Loucy (cell line): ENCODE measurements around the gene TRPM3.

ENCODE experiments used
- H2AFZ ChIP-seq: fragments of 200-600 bp; sonication (generic); 2 replicates; pipeline ENCODE4 v1.6.0; 2016; ENCODE audit warnings: antibody characterized with exemption, mild to moderate bottlenecking, low read length, moderate library complexity
- H3F3A ChIP-seq: fragments of 200-600 bp; 2 replicates; pipeline ENCODE4 v1.6.0; 2016; ENCODE audit warnings: antibody characterized with exemption, low read depth, mild to moderate bottlenecking
- H3K27me3 ChIP-seq: fragments of 200-600 bp; sonication (generic); 2 replicates; pipeline ENCODE4 v1.6.1; 2014; ENCODE audit warnings: low read length, mild to moderate bottlenecking; ENCODE audit not compliant: insufficient read depth, poor library complexity, severe bottlenecking
- H3K36me3 ChIP-seq: fragments of 200-600 bp; sonication (generic); 2 replicates; pipeline ENCODE4 v1.6.1; 2016; ENCODE audit warnings: low read length; ENCODE audit not compliant: insufficient read depth
- H3K4me1 ChIP-seq: fragments of 200-600 bp; sonication (generic); 2 replicates; pipeline ENCODE4 v1.5.1; 2014; ENCODE audit warnings: low read length, mild to moderate bottlenecking; ENCODE audit not compliant: insufficient read depth, poor library complexity, severe bottlenecking
- H3K4me2 ChIP-seq: fragments of 200-600 bp; sonication (generic); 2 replicates; pipeline ENCODE4 v1.6.0; 2014; ENCODE audit warnings: antibody characterized with exemption, low read length, low read depth, mild to moderate bottlenecking; ENCODE audit not compliant: poor library complexity, severe bottlenecking
- H3K4me3 ChIP-seq: fragments of 200-600 bp; sonication (generic); 2 replicates; pipeline ENCODE4 v1.5.1; 2014; ENCODE audit warnings: low read length, mild to moderate bottlenecking, mixed read lengths; ENCODE audit not compliant: poor library complexity, severe bottlenecking
- H3K79me2 ChIP-seq: fragments of 200-600 bp; sonication (generic); 2 replicates; pipeline ENCODE4 v1.6.1; 2014; ENCODE audit warnings: low read length; ENCODE audit not compliant: insufficient read depth
- H3K9ac ChIP-seq: fragments of 200-600 bp; sonication (generic); 2 replicates; pipeline ENCODE4 v1.6.0; 2014; ENCODE audit warnings: mild to moderate bottlenecking, low read depth, low read length, moderate library complexity; ENCODE audit not compliant: poor library complexity, severe bottlenecking
- H3K9me2 ChIP-seq: fragments of 200-600 bp; sonication (generic); replicated peaks from 2 replicates; pipeline ENCODE4 v1.6.1; 2016; ENCODE audit warnings: low read depth, low read length, mixed read lengths
- H3K9me3 ChIP-seq: fragments of 200-600 bp; sonication (generic); 2 replicates; pipeline ENCODE4 v1.6.1; 2014; ENCODE audit warnings: mild to moderate bottlenecking, antibody characterized with exemption, low read length, low read depth; ENCODE audit not compliant: insufficient read depth
- H4K20me1 ChIP-seq: fragments of 200-600 bp; sonication (generic); 2 replicates; pipeline ENCODE4 v1.6.0; 2014; ENCODE audit warnings: antibody characterized with exemption, low read length, mild to moderate bottlenecking; ENCODE audit not compliant: insufficient read depth, poor library complexity, severe bottlenecking
- EZH2phosphoT487 ChIP-seq: fragments of 200-600 bp; IDR thresholded peaks from 2 replicates; pipeline ENCODE4 v1.6.1; 2018; ENCODE audit warnings: antibody characterized with exemption, mild to moderate bottlenecking, moderate library complexity, borderline replicate concordance
- TF ChIP-seq, protein P1 (sequence below): fragments of 200-600 bp; sonication (generic); conservative IDR thresholded peaks from 2 replicates; pipeline ENCODE4 v1.5.1; 2014; ENCODE audit warnings: mild to moderate bottlenecking, antibody characterized with exemption, low read length

The TRPM3 gene

GRCh38 chr9:70485273-70485858 lies 636.1 kb downstream of the TRPM3 start:
- no peaks in the 10 kb centered on the region for H3K9me2 ChIP-seq
- H3K9ac ChIP-seq = no peak overlapping the region
- no peaks in the 10 kb centered on the region for H3K36me3 ChIP-seq
- no peaks in the 10 kb centered on the region for H3K9me3 ChIP-seq
- no peak for TF ChIP-seq EZH2phosphoT487
- TF ChIP-seq, protein P1, sequence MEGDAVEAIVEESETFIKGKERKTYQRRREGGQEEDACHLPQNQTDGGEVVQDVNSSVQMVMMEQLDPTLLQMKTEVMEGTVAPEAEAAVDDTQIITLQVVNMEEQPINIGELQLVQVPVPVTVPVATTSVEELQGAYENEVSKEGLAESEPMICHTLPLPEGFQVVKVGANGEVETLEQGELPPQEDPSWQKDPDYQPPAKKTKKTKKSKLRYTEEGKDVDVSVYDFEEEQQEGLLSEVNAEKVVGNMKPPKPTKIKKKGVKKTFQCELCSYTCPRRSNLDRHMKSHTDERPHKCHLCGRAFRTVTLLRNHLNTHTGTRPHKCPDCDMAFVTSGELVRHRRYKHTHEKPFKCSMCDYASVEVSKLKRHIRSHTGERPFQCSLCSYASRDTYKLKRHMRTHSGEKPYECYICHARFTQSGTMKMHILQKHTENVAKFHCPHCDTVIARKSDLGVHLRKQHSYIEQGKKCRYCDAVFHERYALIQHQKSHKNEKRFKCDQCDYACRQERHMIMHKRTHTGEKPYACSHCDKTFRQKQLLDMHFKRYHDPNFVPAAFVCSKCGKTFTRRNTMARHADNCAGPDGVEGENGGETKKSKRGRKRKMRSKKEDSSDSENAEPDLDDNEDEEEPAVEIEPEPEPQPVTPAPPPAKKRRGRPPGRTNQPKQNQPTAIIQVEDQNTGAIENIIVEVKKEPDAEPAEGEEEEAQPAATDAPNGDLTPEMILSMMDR = no peak
- H4K20me1 ChIP-seq = no peaks in the 10 kb centered on the region
- H3K4me3 ChIP-seq = no peak overlapping the region
- H3K4me2 ChIP-seq = no peak overlapping the region
- H3F3A ChIP-seq = no peaks in the 10 kb centered on the region
- no peaks in the 10 kb centered on the region for H3K79me2 ChIP-seq
- no peaks in the 10 kb centered on the region for H3K4me1 ChIP-seq
- H3K27me3 ChIP-seq = no peaks in the 10 kb centered on the region
- no peak overlapping the region for H2AFZ ChIP-seq

DNA sequence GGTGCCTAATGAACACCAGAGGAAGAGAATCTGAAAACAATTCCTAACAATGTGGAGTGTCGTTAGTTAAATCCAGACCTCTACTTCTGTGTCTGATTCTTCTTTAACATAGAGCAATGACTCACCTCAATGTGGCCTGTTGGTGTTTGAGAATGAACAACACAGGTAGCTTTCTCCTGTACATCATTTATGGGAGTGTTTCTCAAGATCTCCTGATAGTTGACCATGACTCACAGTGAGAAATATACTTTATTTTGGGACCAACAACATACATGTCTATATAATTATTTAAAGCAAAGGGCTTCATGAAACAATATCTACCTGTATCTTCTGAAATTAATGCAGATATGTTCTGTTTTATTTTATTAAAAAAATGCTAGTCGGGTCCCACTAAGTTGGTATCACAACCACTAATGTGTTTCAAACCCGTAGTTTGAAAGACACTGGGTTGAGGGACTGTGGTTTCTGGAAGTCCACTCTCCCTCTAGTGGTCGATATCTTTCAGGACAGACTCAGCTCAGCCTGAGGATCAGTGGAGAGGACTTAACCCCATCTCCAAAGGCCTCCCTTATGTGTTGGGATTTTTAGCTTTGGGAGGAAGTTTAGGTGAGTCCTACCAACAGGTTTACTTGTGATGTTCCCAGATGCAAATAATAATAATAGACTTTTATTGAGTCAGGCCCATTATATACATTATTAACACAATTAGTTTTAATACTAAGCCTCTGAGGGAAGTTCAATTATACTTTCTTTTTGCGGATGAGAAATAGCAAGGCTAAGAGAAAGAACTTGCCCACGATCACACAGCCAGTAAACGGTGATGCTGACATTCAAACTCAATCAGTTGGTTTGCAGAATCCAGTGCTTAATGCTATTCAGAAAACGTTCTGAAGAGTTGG lies 636.9 kb downstream of the TRPM3 start:
- no peaks in the 10 kb centered on the region for H3K79me2 ChIP-seq
- H3K9me3 ChIP-seq = no peaks in the 10 kb centered on the region
- no peaks in the 10 kb centered on the region for H3K27me3 ChIP-seq
- H3K4me2 ChIP-seq = no peak overlapping the region
- no peak overlapping the region for H3K4me3 ChIP-seq
- H2AFZ ChIP-seq = peak overlapping the region; percentile 56; the same call in 1 of the 2 replicates
- no peaks in the 10 kb centered on the region for H3K9me2 ChIP-seq
- H3K9ac ChIP-seq = no peak overlapping the region
- no peaks in the 10 kb centered on the region for H3K36me3 ChIP-seq
- H3K4me1 ChIP-seq = no peaks in the 10 kb centered on the region
- H4K20me1 ChIP-seq = no peaks in the 10 kb centered on the region
- H3F3A ChIP-seq = no peaks in the 10 kb centered on the region
- TF ChIP-seq, protein P1 = peak; percentile 76
- TF ChIP-seq EZH2phosphoT487 = no peak

GRCh38 chr9:70481471-70481870 lies 640.0 kb downstream of the TRPM3 start:
- Histone ChIP-seq H3F3A (no peaks in the 10 kb centered on the region), H3K4me3 (no peak overlapping the region), H2AFZ (no peak overlapping the region), H3K36me3 (no peaks in the 10 kb centered on the region), H3K4me1 (no peaks in the 10 kb centered on the region), H3K9me3 (no peaks in the 10 kb centered on the region), H3K9ac (no peak overlapping the region), H3K9me2 (no peaks in the 10 kb centered on the region), H3K27me3 (no peaks in the 10 kb centered on the region), H3K4me2 (no peak overlapping the region), H3K79me2 (no peaks in the 10 kb centered on the region), H4K20me1 (no peaks in the 10 kb centered on the region)
- TF ChIP-seq EZH2phosphoT487 = no peak
- TF ChIP-seq, protein P1 = no peak
